SU-DHL-6 (cell line): ENCODE measurements around the gene FGFR2.

ENCODE experiments used
- H2AFZ ChIP-seq: fragments of 200-600 bp; sonication (generic); 2 replicates; pipeline ENCODE4 v1.6.1; 2014; ENCODE audit warnings: low read depth, mild to moderate bottlenecking, moderate library complexity, mixed read lengths, antibody characterized with exemption, low read length; ENCODE audit not compliant: severe bottlenecking
- H3F3A ChIP-seq: fragments of 200-600 bp; shearing (Covaris generic); 2 replicates; pipeline ENCODE4 v1.6.0; 2016; ENCODE audit warnings: antibody characterized with exemption, mild to moderate bottlenecking; ENCODE audit not compliant: insufficient read depth
- H3K27ac ChIP-seq: fragments of 200-600 bp; sonication (generic); 2 replicates; pipeline ENCODE4 v1.5.1; 2016; ENCODE audit warnings: low read depth, mild to moderate bottlenecking, low read length, moderate library complexity, mixed read lengths
- H3K27me3 ChIP-seq: fragments of 200-600 bp; sonication (generic), shearing (Covaris generic); 2 replicates; pipeline ENCODE4 v1.6.0; 2014; ENCODE audit warnings: mild to moderate bottlenecking, low read length
- H3K36me3 ChIP-seq: fragments of 200-600 bp; sonication (generic); 2 replicates; pipeline ENCODE4 v1.6.1; 2014; ENCODE audit warnings: mild to moderate bottlenecking, low read length, mixed read lengths
- H3K4me2 ChIP-seq: fragments of 300-600, 200-600 bp; shearing (Covaris generic), sonication (generic); 2 replicates; pipeline ENCODE4 v1.6.0; 2014; ENCODE audit warnings: low read length, low read depth, mild to moderate bottlenecking; ENCODE audit not compliant: poor library complexity, severe bottlenecking
- H3K4me3 ChIP-seq: fragments of 200-600 bp; sonication (generic); 2 replicates; pipeline ENCODE4 v1.5.1; 2014; ENCODE audit warnings: antibody characterized with exemption, low read length, mild to moderate bottlenecking, mixed read lengths; ENCODE audit not compliant: insufficient read depth, poor library complexity, severe bottlenecking
- H3K79me2 ChIP-seq: fragments of 200-600 bp; sonication (generic); 2 replicates; pipeline ENCODE4 v1.6.1; 2014; ENCODE audit warnings: mild to moderate bottlenecking, low read length, moderate library complexity; ENCODE audit not compliant: insufficient read depth
- H3K9ac ChIP-seq: fragments of 200-600 bp; sonication (generic); 2 replicates; pipeline ENCODE4 v1.7.0; 2014; ENCODE audit warnings: mild to moderate bottlenecking, low read length
- H3K9me2 ChIP-seq: fragments of 200-600 bp; sonication (generic); replicated peaks from 2 replicates; pipeline ENCODE4 v1.6.1; 2014; ENCODE audit warnings: low read length; ENCODE audit not compliant: insufficient read depth
- H3K9me3 ChIP-seq: fragments of 200-600 bp; sonication (generic); 2 replicates; pipeline ENCODE4 v1.6.1; 2014; ENCODE audit warnings: low read length, mixed read lengths; ENCODE audit not compliant: insufficient read depth
- H4K20me1 ChIP-seq: fragments of 200-600 bp; sonication (generic); 2 replicates; pipeline ENCODE4 v1.6.1; 2014; ENCODE audit warnings: low read depth, mild to moderate bottlenecking, antibody characterized with exemption, low read length, moderate library complexity, mixed read lengths
- EZH2phosphoT487 ChIP-seq: fragments of 200-600 bp; sonication (generic), shearing (Covaris generic); conservative IDR thresholded peaks from 2 replicates; pipeline ENCODE4 v1.6.1; 2018; ENCODE audit warnings: mild to moderate bottlenecking, antibody characterized with exemption, low read length, moderate library complexity, mixed read lengths
- TF ChIP-seq, protein P1 (sequence below): fragments of 200-600 bp; sonication (generic); IDR thresholded peaks from one replicate; pipeline ENCODE4 v1.5.1; 2017; ENCODE audit warnings: antibody characterized with exemption, mild to moderate bottlenecking, low read length, moderate library complexity; ENCODE audit not compliant: insufficient read depth, poor library complexity, severe bottlenecking

The FGFR2 gene

GRCh38 chr10:121596689-121597503, 1.3 kb downstream of the FGFR2 start:
- Histone ChIP-seq H2AFZ (no peak overlapping the region), H3F3A (no peaks in the 10 kb centered on the region), H3K9ac (no peak overlapping the region), H3K9me2 (no peaks in the 10 kb centered on the region), H3K9me3 (no peaks in the 10 kb centered on the region), H3K27me3 (no peaks in the 10 kb centered on the region), H3K4me2 (no peak overlapping the region), H3K36me3 (no peaks in the 10 kb centered on the region), H3K4me3 (no peak overlapping the region), H3K27ac (no peak overlapping the region), H4K20me1 (no peaks in the 10 kb centered on the region), H3K79me2 (no peaks in the 10 kb centered on the region)
- TF ChIP-seq, protein P1, sequence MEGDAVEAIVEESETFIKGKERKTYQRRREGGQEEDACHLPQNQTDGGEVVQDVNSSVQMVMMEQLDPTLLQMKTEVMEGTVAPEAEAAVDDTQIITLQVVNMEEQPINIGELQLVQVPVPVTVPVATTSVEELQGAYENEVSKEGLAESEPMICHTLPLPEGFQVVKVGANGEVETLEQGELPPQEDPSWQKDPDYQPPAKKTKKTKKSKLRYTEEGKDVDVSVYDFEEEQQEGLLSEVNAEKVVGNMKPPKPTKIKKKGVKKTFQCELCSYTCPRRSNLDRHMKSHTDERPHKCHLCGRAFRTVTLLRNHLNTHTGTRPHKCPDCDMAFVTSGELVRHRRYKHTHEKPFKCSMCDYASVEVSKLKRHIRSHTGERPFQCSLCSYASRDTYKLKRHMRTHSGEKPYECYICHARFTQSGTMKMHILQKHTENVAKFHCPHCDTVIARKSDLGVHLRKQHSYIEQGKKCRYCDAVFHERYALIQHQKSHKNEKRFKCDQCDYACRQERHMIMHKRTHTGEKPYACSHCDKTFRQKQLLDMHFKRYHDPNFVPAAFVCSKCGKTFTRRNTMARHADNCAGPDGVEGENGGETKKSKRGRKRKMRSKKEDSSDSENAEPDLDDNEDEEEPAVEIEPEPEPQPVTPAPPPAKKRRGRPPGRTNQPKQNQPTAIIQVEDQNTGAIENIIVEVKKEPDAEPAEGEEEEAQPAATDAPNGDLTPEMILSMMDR, result no peak
- TF ChIP-seq EZH2phosphoT487, result no peak

- Histone ChIP-seq H2AFZ (no peak overlapping the region), H3K27me3 (no peaks in the 10 kb centered on the region)
These were observed 2.2 kb downstream of the FGFR2 start for GRCh38 chr10:121595806-121596688.

GRCh38 chr10:121595351-121595805, 2.9 kb downstream of the FGFR2 start:
- no peaks in the 10 kb centered on the region for H3F3A ChIP-seq
- H3K9ac ChIP-seq, result no peak overlapping the region
- no peaks in the 10 kb centered on the region for H3K9me3 ChIP-seq
- no peak for TF ChIP-seq EZH2phosphoT487
- TF ChIP-seq, protein P1, result no peak
- no peak overlapping the region for H3K27ac ChIP-seq
- H3K4me3 ChIP-seq, result no peak overlapping the region
- H3K79me2 ChIP-seq, result no peaks in the 10 kb centered on the region
- no peaks in the 10 kb centered on the region for H3K9me2 ChIP-seq
- no peak overlapping the region for H3K4me2 ChIP-seq
- no peaks in the 10 kb centered on the region for H3K36me3 ChIP-seq
- H3K27me3 ChIP-seq, result no peaks in the 10 kb centered on the region
- H4K20me1 ChIP-seq, result no peaks in the 10 kb centered on the region
- H2AFZ ChIP-seq, result no peak overlapping the region

More at GRCh38 chr10:121595806-121596688, 2.2 kb downstream of the FGFR2 start:
- Histone ChIP-seq H3K4me2 (no peak overlapping the region), H3K9ac (no peak overlapping the region), H3K9me3 (no peaks in the 10 kb centered on the region), H4K20me1 (no peaks in the 10 kb centered on the region), H3K9me2 (no peaks in the 10 kb centered on the region), H3K79me2 (no peaks in the 10 kb centered on the region), H3K4me3 (no peak overlapping the region), H3F3A (no peaks in the 10 kb centered on the region), H3K36me3 (no peaks in the 10 kb centered on the region), H3K27ac (no peak overlapping the region)
- TF ChIP-seq EZH2phosphoT487, result no peak
- TF ChIP-seq, protein P1, result no peak
